NT2/D1 (cell line): ENCODE measurements around the gene OPN3.
"Not testable (repeated sequence)": the region's sequence is repeated elsewhere in the genome, so short reads cannot be mapped to it uniquely, and the experiment has no call there.

Source experiments
- DNase-seq: peaks from one replicate; pipeline ENCODE4 v3.0.0-alpha.2; 2011; ENCODE audit warnings: low read depth, low spot score
- H3K27me3 ChIP-seq: 2 replicates; pipeline ENCODE4 v1.6.0; 2011; ENCODE audit warnings: mild to moderate bottlenecking; ENCODE audit not compliant: insufficient read length, insufficient read depth
- H3K36me3 ChIP-seq: 2 replicates; pipeline ENCODE4 v1.6.1; 2011; ENCODE audit warnings: mild to moderate bottlenecking, low read length, mixed read lengths; ENCODE audit not compliant: insufficient read depth, insufficient read length
- H3K4me1 ChIP-seq: 2 replicates; pipeline ENCODE4 v1.5.1; 2011; ENCODE audit not compliant: insufficient read depth, insufficient read length
- H3K4me3 ChIP-seq: 2 replicates; pipeline ENCODE4 v1.5.1; 2011; ENCODE audit warnings: low read depth; ENCODE audit not compliant: insufficient read length
- H3K9ac ChIP-seq: 2 replicates; pipeline ENCODE4 v1.6.0; 2011; ENCODE audit warnings: low read depth; ENCODE audit not compliant: insufficient read length
- H3K9me3 ChIP-seq: 2 replicates; pipeline ENCODE4 v1.5.1; 2011; ENCODE audit warnings: mild to moderate bottlenecking, low read length; ENCODE audit not compliant: insufficient read depth
- SUZ12 ChIP-seq: IDR thresholded peaks from 2 replicates; pipeline ENCODE4 v1.6.1; 2011; ENCODE audit not compliant: insufficient read length, insufficient read depth; ENCODE audit errors: extremely low read depth
- YY1 ChIP-seq: IDR thresholded peaks from 2 replicates; pipeline ENCODE4 v1.6.1; 2011; ENCODE audit not compliant: insufficient read length, insufficient read depth
- ZNF274 ChIP-seq: IDR thresholded peaks from 2 replicates; pipeline ENCODE4 v1.6.1; 2011; ENCODE audit warnings: mild to moderate bottlenecking, low read depth, low read length

The OPN3 gene

GRCh38 chr1:241677201-241677600 is 37.0 kb upstream of the OPN3 start:
- no peaks in the 10 kb centered on the region for H3K4me1 ChIP-seq
- H3K36me3 ChIP-seq = no peaks in the 10 kb centered on the region
- TF ChIP-seq SUZ12 = no peak
- H3K9ac ChIP-seq = no peak overlapping the region
- DNase-seq = no peak
- H3K27me3 ChIP-seq = no peaks in the 10 kb centered on the region
- no peak overlapping the region for H3K4me3 ChIP-seq
- H3K9me3 ChIP-seq = no peaks in the 10 kb centered on the region

DNA sequence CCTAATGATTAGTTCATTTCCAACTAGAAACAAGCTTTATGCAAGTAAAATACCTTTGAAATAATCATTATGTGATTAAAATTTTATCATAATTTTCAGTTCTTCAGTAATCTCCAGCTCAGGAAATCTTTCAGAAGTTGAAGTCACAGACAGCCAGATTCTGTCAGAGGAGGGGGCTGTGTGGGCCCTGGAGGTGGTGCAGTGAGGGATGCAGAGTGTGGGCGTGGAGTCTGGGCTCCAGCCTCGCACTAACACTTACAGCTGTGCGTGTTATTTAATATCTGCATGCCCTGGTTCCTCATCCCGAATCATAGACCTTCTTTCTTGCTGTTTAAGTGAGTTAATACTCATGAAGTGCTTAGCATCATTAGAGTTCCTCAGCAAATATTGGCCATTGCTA is 35.8 kb upstream of the OPN3 start:
- H3K27me3 ChIP-seq = no peaks in the 10 kb centered on the region
- no peak for DNase-seq
- H3K9ac ChIP-seq = no peak overlapping the region
- H3K36me3 ChIP-seq = no peaks in the 10 kb centered on the region
- no peak for TF ChIP-seq ZNF274
- TF ChIP-seq SUZ12 = no peak
- TF ChIP-seq YY1 = no peak
- no peaks in the 10 kb centered on the region for H3K4me1 ChIP-seq
- no peak overlapping the region for H3K4me3 ChIP-seq
- no peaks in the 10 kb centered on the region for H3K9me3 ChIP-seq

DNA sequence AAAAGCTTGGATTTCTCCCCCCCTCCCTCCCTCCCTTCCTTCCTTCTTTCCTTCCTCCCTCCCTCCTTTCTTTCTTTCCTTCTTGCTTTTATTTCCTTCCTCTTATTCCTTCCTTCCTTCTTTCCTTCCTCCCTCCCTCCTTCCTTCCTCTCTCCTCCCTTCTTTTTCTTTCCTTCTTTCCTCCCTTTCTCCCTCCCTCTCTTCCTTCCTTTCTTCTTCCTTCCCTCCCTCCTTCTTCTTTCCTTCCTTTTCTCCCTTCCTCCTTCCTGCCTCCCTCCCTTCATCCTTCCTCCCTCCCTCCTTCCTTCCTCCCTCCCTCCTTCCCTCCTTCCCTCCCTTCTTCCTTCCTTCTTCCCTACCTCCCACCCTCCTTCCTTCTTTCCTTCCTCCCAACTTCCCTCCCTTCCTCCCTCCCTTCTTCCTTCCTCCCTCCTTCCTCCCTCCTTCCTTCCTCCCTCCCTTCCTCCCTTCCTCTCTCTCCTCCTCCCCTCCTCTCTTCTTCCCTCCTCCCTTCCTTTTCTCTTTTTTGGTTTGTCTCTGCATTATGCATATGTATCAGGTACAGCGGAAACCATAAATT is 34.7 kb upstream of the OPN3 start:
- Histone ChIP-seq H3K27me3 (no peaks in the 10 kb centered on the region), H3K36me3 (no peaks in the 10 kb centered on the region), H3K4me1 (peaks cover 4% of the 10 kb centered on the region), H3K4me3 (no peak overlapping the region), H3K9me3 (no peaks in the 10 kb centered on the region), H3K9ac (no peak overlapping the region)
- TF ChIP-seq YY1 (no peak), SUZ12 (no peak), ZNF274 (no peak)
- DNase-seq = no peak

DNA sequence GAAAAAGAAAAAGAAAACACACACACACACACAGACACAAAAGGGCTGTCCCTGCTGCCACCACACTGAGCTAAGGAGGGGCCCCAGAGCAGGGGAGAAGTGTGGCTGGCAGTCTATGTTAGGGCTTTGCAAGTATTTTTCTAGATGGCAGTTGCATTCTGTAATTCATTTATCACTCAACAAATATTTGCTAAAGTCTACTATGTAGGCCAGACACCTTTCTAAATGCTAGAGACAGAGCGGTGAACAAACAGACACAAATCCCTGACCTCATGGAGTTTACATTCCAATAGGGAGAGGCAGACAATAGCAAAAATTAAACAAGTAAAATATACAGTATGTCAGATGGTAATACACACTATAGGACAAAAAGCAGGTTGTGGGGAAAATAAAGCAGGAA is 32.1 kb upstream of the OPN3 start:
- Histone ChIP-seq H3K27me3 (no peaks in the 10 kb centered on the region), H3K4me1 (peaks cover 4% of the 10 kb centered on the region), H3K36me3 (no peaks in the 10 kb centered on the region), H3K4me3 (no peak overlapping the region), H3K9me3 (no peaks in the 10 kb centered on the region), H3K9ac (no peak overlapping the region)
- TF ChIP-seq YY1 (no peak), SUZ12 (no peak), ZNF274 (no peak)
- DNase-seq = no peak

- H3K4me1 ChIP-seq = peaks cover 4% of the 10 kb centered on the region
- DNase-seq = no peak
- no peak overlapping the region for H3K9ac ChIP-seq
- H3K36me3 ChIP-seq = no peaks in the 10 kb centered on the region
- H3K27me3 ChIP-seq = no peaks in the 10 kb centered on the region
- TF ChIP-seq YY1 (no peak), SUZ12 (no peak), ZNF274 (no peak)
- no peak overlapping the region for H3K4me3 ChIP-seq
- H3K9me3 ChIP-seq = no peaks in the 10 kb centered on the region
These were observed 26.2 kb upstream of the OPN3 start for GRCh38 chr1:241666419-241666818.

GRCh38 chr1:241660424-241660972 is 20.3 kb upstream of the OPN3 start:
- Histone ChIP-seq H3K4me1 (no peaks in the 10 kb centered on the region), H3K9ac (no peak overlapping the region), H3K9me3 (no peaks in the 10 kb centered on the region), H3K4me3 (no peak overlapping the region), H3K36me3 (no peaks in the 10 kb centered on the region), H3K27me3 (no peaks in the 10 kb centered on the region)
- no peak for DNase-seq
- TF ChIP-seq SUZ12 (no peak), YY1 (no peak), ZNF274 (no peak)

DNA sequence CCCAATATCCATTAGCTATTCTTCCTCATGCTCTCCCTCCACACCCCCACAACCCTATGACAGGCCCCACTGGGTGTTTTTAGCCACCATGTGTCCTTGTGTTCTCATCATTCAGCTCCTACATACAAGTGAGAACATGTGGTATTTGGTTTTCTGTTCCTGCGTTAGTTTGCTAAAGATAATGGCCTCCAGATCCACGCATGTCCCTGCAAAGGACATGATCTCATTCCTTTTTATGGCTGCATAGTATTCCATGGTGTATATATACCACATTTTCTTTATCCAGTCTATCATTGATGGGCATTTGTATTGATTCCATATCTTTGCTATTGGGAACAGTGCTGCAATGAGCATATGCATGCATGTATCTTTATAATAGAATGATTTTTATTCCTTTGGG is 18.8 kb upstream of the OPN3 start:
- not testable (repeated sequence) for H3K9ac ChIP-seq, H3K9me3 ChIP-seq, H3K4me1 ChIP-seq, H3K36me3 ChIP-seq, H3K4me3 ChIP-seq, DNase-seq, H3K27me3 ChIP-seq
